GM21737 (cell line): ENCODE data around the gene STK33.

Experiments
- ATAC-seq: cut with Tn5 transposase; IDR thresholded peaks from one replicate; pipeline ENCODE4 v1.9.1; 2021; ENCODE audit warnings: mild to moderate bottlenecking, moderate library complexity; ENCODE audit not compliant: unreplicated experiment

STK33 gene

GRCh38 chr11:8459711-8460399, 134.2 kb downstream of the STK33 start:
- no peak for ATAC-seq

- no peak for ATAC-seq
Observed at GRCh38 chr11:8442301-8442700, 151.7 kb downstream of the STK33 start.

GRCh38 chr11:8440649-8441048, 153.4 kb downstream of the STK33 start:
- no peak for ATAC-seq

- ATAC-seq, result no peak
Observed at GRCh38 chr11:8429483-8429882, 164.5 kb downstream of the STK33 start.

GRCh38 chr11:8426076-8426475, 168.0 kb downstream of the STK33 start:
- no peak for ATAC-seq

- ATAC-seq, result no peak
Observed at GRCh38 chr11:8415195-8415594, 178.8 kb downstream of the STK33 start.

- ATAC-seq, result no peak
Observed at GRCh38 chr11:8408151-8408941, 185.7 kb downstream of the STK33 start.

- ATAC-seq, result no peak
Observed at GRCh38 chr11:8403310-8403709, 190.7 kb downstream of the STK33 start.

GRCh38 chr11:8392886-8393285, 201.1 kb downstream of the STK33 start:
- no peak for ATAC-seq

GRCh38 chr11:8392166-8392565, 201.9 kb downstream of the STK33 start:
- ATAC-seq, result no peak

GRCh38 chr11:8390851-8391612, 203.0 kb downstream of the STK33 start:
- no peak for ATAC-seq

- no peak for ATAC-seq
Observed at GRCh38 chr11:8389029-8389996, 204.7 kb downstream of the STK33 start.

GRCh38 chr11:8387693-8388092, 206.3 kb downstream of the STK33 start:
- no peak for ATAC-seq

GRCh38 chr11:8387141-8387540, 206.9 kb downstream of the STK33 start:
- no peak for ATAC-seq

GRCh38 chr11:8386134-8386864, 207.7 kb downstream of the STK33 start:
- no peak for ATAC-seq

GRCh38 chr11:8384199-8384821, 209.7 kb downstream of the STK33 start:
- no peak for ATAC-seq

- ATAC-seq, result no peak
Observed at GRCh38 chr11:8383627-8384026, 210.4 kb downstream of the STK33 start.

GRCh38 chr11:8383227-8383626, 210.8 kb downstream of the STK33 start:
- no peak for ATAC-seq

GRCh38 chr11:8382436-8383053, 211.5 kb downstream of the STK33 start:
- ATAC-seq, result no peak
